Keratinocyte (primary cell): Measurements from ENCODE around the gene NR0B1. TPM values are rescaled to one million over a fixed set of nuclear protein-coding genes. Genes with fewer than 3 reads are reported as not detected.

ENCODE experiments used
- DNase-seq: peaks from one replicate; pipeline ENCODE4 v3.0.0-alpha.2; 2011; ENCODE audit warnings: low read depth, missing footprints, low spot score
- FAIRE-seq: peaks from 2 replicates; lab custom pipeline; 2011; peaks lifted over from hg19 to GRCh38; lab: Jason Lieb, UNC
- H2AFZ ChIP-seq: 2 replicates; pipeline ENCODE4 v1.6.0; 2012; ENCODE audit warnings: low read length, control low read depth, inconsistent platforms; ENCODE audit not compliant: control insufficient read depth
- H3K27ac ChIP-seq: 2 replicates; pipeline ENCODE4 v1.5.1; 2011; ENCODE audit warnings: low read length; ENCODE audit not compliant: control insufficient read depth, insufficient read depth
- H3K27me3 ChIP-seq: 3 replicates; pipeline ENCODE4 v1.6.0; 2011; ENCODE audit warnings: low read length; ENCODE audit not compliant: control insufficient read depth, insufficient read depth; ENCODE audit errors: extremely low read depth
- H3K36me3 ChIP-seq, 2 experiments: 2 replicates in 1 of 2; 3 replicates in 1 of 2; pipeline ENCODE4 v1.5.1; 2011; ENCODE audit warnings: low read length in 2 of 2, mild to moderate bottlenecking in 1 of 2; ENCODE audit not compliant: control insufficient read depth in 2 of 2, insufficient read depth in 2 of 2; ENCODE audit errors: extremely low read depth in 1 of 2
- H3K4me1 ChIP-seq: 3 replicates; pipeline ENCODE4 v1.5.1; 2011; ENCODE audit warnings: low read length; ENCODE audit not compliant: control insufficient read depth, insufficient read depth; ENCODE audit errors: extremely low read depth
- H3K4me2 ChIP-seq: 3 replicates; pipeline ENCODE4 v1.6.0; 2011; ENCODE audit warnings: low read depth, low read length; ENCODE audit not compliant: control insufficient read depth, insufficient read depth; ENCODE audit errors: extremely low read depth
- H3K4me3 ChIP-seq, 3 experiments: fragments of 200-600 bp in 1 of 3; sonication (generic) in 1 of 3; 2 replicates in 2 of 3; 3 replicates in 1 of 3; pipeline ENCODE4 v1.5.1; 2011 to 2016; ENCODE audit warnings: low read length in 3 of 3, mild to moderate bottlenecking in 3 of 3, control low read depth in 2 of 3, inconsistent platforms in 1 of 3, low read depth in 1 of 3, mixed read lengths in 1 of 3, mixed run types in 1 of 3, moderate library complexity in 1 of 3; ENCODE audit not compliant: control insufficient read depth in 2 of 3, insufficient read depth in 2 of 3; ENCODE audit errors: extremely low read depth in 1 of 3
- H3K79me2 ChIP-seq: 2 replicates; pipeline ENCODE4 v1.6.0; 2012; ENCODE audit warnings: low read length; ENCODE audit not compliant: control insufficient read depth, insufficient read depth
- H3K9ac ChIP-seq: 3 replicates; pipeline ENCODE4 v1.6.0; 2011; ENCODE audit warnings: low read length; ENCODE audit not compliant: control insufficient read depth, insufficient read depth; ENCODE audit errors: extremely low read depth
- H3K9me1 ChIP-seq: 3 replicates; pipeline ENCODE4 v1.6.0; 2011; ENCODE audit warnings: low read length; ENCODE audit not compliant: control insufficient read depth, insufficient read depth; ENCODE audit errors: extremely low read depth
- H3K9me3 ChIP-seq: 2 replicates; pipeline ENCODE4 v1.5.1; 2012; ENCODE audit warnings: low read depth, low read length; ENCODE audit not compliant: control insufficient read depth
- H4K20me1 ChIP-seq: 3 replicates; pipeline ENCODE4 v1.6.0; 2011; ENCODE audit warnings: low read length; ENCODE audit not compliant: control insufficient read depth, insufficient read depth; ENCODE audit errors: extremely low read depth
- CTCF ChIP-seq, 3 experiments: IDR thresholded peaks in 1 of 3; conservative IDR thresholded peaks in 1 of 3; optimal IDR thresholded peaks in 1 of 3; 2 replicates in 2 of 3; 3 replicates in 1 of 3; pipeline versions ENCODE3 to v1.5.1; 2011; ENCODE audit warnings: low read length in 3 of 3, mild to moderate bottlenecking in 3 of 3, moderate library complexity in 2 of 3, control low read depth in 1 of 3, inconsistent platforms in 1 of 3; ENCODE audit not compliant: insufficient read depth in 2 of 3; ENCODE audit errors: extremely low read depth in 1 of 3
- EZH2 ChIP-seq: IDR thresholded peaks from one replicate; pipeline ENCODE4 v1.6.1; 2012; ENCODE audit warnings: inconsistent platforms, mild to moderate bottlenecking, low read length, moderate library complexity
- dilution Hi-C: fragments of 300-500 bp; cut with MboI; formaldehyde crosslinking; loops from one replicate; pipeline ENCODE4 v1.7.0; 2020; ENCODE audit warnings: low sequenced_read_pairs; ENCODE audit not compliant: extremely low pct_ligation_motif_present
- polyA plus RNA-seq, 5 experiments: library from polyadenylated mRNA; depleted of rRNA in 3 of 5; stranded (reverse) in 3 of 5; stranded (forward) in 1 of 5; unstranded in 1 of 5; fragments of >200 nt; gene quantifications; 1 replicate in 1 of 5; 2 replicates in 3 of 5; 3 replicates in 1 of 5; pipeline versions ENCODE4 v1.2.1 to v1.2.3, GENCODE V29; 2011 to 2012; ENCODE audit warnings: missing spikeins in 2 of 5, low read depth in 1 of 5, low replicate concordance in 1 of 5

The NR0B1 gene
- polyA plus RNA-seq, 1 donor (not counting 4 experiments of a cell fraction or from before 2014, with no cell fraction given) = not detected

GRCh38 chrX:30283456-30284200 lies 25.6 kb downstream of the NR0B1 start:
- no peaks in the 10 kb centered on the region for H3K9me1 ChIP-seq
- DNase-seq (peak; percentile 32), FAIRE-seq (peak; percentile 58)
- H3K4me2 ChIP-seq = no peak overlapping the region
- H4K20me1 ChIP-seq = no peaks in the 10 kb centered on the region
- no peak overlapping the region for H3K9ac ChIP-seq
- no peak overlapping the region for H3K4me3 ChIP-seq
- no peaks in the 10 kb centered on the region for H3K27me3 ChIP-seq
- peaks cover 5% of the 10 kb centered on the region for H3K4me1 ChIP-seq
- no peaks in the 10 kb centered on the region for H3K79me2 ChIP-seq
- no peaks in the 10 kb centered on the region for H3K36me3 ChIP-seq
- H2AFZ ChIP-seq = no peak overlapping the region
- TF ChIP-seq CTCF (optimal IDR thresholded peaks at IDR 0.05 in 1 of 3, IDR thresholded peaks at IDR 0.05 in 1 of 3, conservative IDR thresholded peaks at IDR 0.05 in 1 of 3; ENCODE audit: extremely low read depth in 1 of 3, insufficient read depth in 2 of 3, low read length in 3 of 3) (no peak), EZH2 (no peak)
- dilution Hi-C loops = no loop called here
- peak overlapping the region; percentile 44 for H3K27ac ChIP-seq
- no peaks in the 10 kb centered on the region for H3K9me3 ChIP-seq

- no peak overlapping the region for H3K4me2 ChIP-seq
- no peaks in the 10 kb centered on the region for H3K79me2 ChIP-seq
- H2AFZ ChIP-seq = no peak overlapping the region
- no peak overlapping the region for H3K27ac ChIP-seq
- H3K4me1 ChIP-seq = peaks cover 5% of the 10 kb centered on the region
- TF ChIP-seq CTCF (optimal IDR thresholded peaks at IDR 0.05 in 1 of 3, IDR thresholded peaks at IDR 0.05 in 1 of 3, conservative IDR thresholded peaks at IDR 0.05 in 1 of 3; ENCODE audit: extremely low read depth in 1 of 3, insufficient read depth in 2 of 3, low read length in 3 of 3) (no peak), EZH2 (no peak)
- H3K36me3 ChIP-seq = no peaks in the 10 kb centered on the region
- DNase-seq (no peak), FAIRE-seq (no peak)
- H3K9me3 ChIP-seq = no peaks in the 10 kb centered on the region
- dilution Hi-C loops = no loop called here
- H3K4me3 ChIP-seq = no peak overlapping the region
- no peaks in the 10 kb centered on the region for H3K9me1 ChIP-seq
- no peaks in the 10 kb centered on the region for H4K20me1 ChIP-seq
- H3K27me3 ChIP-seq = no peaks in the 10 kb centered on the region
- H3K9ac ChIP-seq = no peak overlapping the region
Measured at GRCh38 chrX:30282527-30282926, 26.7 kb downstream of the NR0B1 start.
